CD4-positive, alpha-beta T cell treated with Interleukin-17A for 4 hours (primary cell): Measurements from ENCODE around the gene GADD45G.
A peak's percentile ranks its signal among the peaks of the same experiment; 100 is the strongest.

Experiments
- DNase-seq: peaks from one replicate; pipeline ENCODE4 v3.0.0-alpha.2; 2020; ENCODE audit warnings: mixed read lengths

GADD45G gene

GRCh38 chr9:89604729-89605464, at the start of gene GADD45G:
Gene GADD45G, plus strand, starts transcription at chr9:89605012. Its CDS starts 110 bp downstream, at chr9:89605122.
- peak; percentile 92 for DNase-seq

- DNase-seq: no peak
These were observed 49.8 kb upstream of the GADD45G start for GRCh38 chr9:89555036-89555415.

GRCh38 chr9:89555451-89556375, 49.1 kb upstream of the GADD45G start:
- no peak for DNase-seq

- DNase-seq: no peak
These were observed 46.5 kb upstream of the GADD45G start for GRCh38 chr9:89558196-89558899.

- DNase-seq: no peak
These were observed 45.9 kb upstream of the GADD45G start for GRCh38 chr9:89558948-89559347.

- DNase-seq: no peak
These were observed 42.5 kb upstream of the GADD45G start for GRCh38 chr9:89562186-89562814.

GRCh38 chr9:89563571-89564345, 41.1 kb upstream of the GADD45G start:
- no peak for DNase-seq

GRCh38 chr9:89564346-89564878, 40.4 kb upstream of the GADD45G start:
- DNase-seq: no peak

- no peak for DNase-seq
These were observed 37.2 kb upstream of the GADD45G start for GRCh38 chr9:89567649-89568048.

- DNase-seq: no peak
These were observed 30.5 kb upstream of the GADD45G start for GRCh38 chr9:89574309-89574708.

- DNase-seq: peak; percentile 42
These were observed 28.4 kb upstream of the GADD45G start for GRCh38 chr9:89576404-89576839.

GRCh38 chr9:89577363-89577762, 27.4 kb upstream of the GADD45G start:
- DNase-seq: no peak

GRCh38 chr9:89579741-89580385, 24.9 kb upstream of the GADD45G start:
- DNase-seq: no peak

- no peak for DNase-seq
These were observed 18.5 kb upstream of the GADD45G start for GRCh38 chr9:89586311-89586710.

GRCh38 chr9:89588271-89588879, 16.4 kb upstream of the GADD45G start:
- DNase-seq: no peak

GRCh38 chr9:89590415-89590814, 14.4 kb upstream of the GADD45G start:
- DNase-seq: no peak

GRCh38 chr9:89591274-89592212, 13.3 kb upstream of the GADD45G start:
- DNase-seq: no peak

- no peak for DNase-seq
These were observed 12.5 kb upstream of the GADD45G start for GRCh38 chr9:89592213-89592815.
